ENCODE results near the gene KIF2C. TPM values are rescaled to one million over a fixed set of nuclear protein-coding genes. Genes with fewer than 3 reads are reported as not detected.
A peak's percentile ranks its signal among the peaks of the same experiment; 100 is the strongest.
"Not testable (repeated sequence)": the region's sequence is repeated elsewhere in the genome, so short reads cannot be mapped to it uniquely, and the experiment has no call there.

KIF2C gene
- total RNA-seq, 1 donor from 2014 or later: 88.7 TPM

DNA sequence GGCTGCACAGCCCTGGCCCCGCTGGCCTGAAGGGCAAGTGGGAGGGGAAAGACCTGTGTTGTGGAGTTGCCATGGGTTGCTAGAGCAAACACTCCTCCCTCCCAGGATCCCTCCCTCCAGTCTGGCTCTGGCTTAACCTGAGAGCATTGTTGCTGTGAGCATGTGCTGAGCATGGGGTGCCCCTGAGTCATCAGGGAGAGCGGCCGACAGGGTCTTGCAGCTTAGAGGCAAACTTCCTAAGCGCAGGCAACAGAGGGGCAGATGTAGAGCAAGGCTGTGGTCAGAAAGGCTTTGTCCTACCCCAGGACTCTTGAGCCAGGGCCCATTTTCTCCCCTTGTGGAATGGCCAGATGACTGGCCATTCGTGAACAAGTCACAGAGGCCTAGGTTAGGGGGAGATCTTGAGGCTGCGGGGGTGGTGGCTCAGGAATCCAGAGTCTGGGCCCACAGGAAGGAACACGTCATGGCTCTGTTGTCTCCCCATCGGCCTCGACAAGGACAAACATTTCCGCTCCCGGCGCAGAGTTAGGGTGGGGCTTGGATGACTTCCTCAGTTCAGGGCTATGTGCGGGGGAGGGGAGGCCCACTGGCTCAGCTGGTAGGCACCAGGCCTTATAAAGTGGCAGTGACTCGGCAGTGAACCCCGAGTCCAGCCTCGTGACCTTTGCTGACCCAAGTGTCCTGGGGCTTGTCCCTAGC is 67.9 kb downstream of the KIF2C start:
- Mint-ChIP-seq H3K36me3 (ENCODE audit: low read depth) (peaks cover 9% of the 10 kb centered on the region), H3K27ac (ENCODE audit: unreplicated experiment) (peak overlapping the region; percentile 100), H3K4me1 (peaks cover 57% of the 10 kb centered on the region), H3K9me3 (no peaks in the 10 kb centered on the region), H3K27me3 (ENCODE audit: low read depth) (no peaks in the 10 kb centered on the region), H3K4me3 (peak overlapping the region; percentile 73)
- TF ChIP-seq, protein P1, sequence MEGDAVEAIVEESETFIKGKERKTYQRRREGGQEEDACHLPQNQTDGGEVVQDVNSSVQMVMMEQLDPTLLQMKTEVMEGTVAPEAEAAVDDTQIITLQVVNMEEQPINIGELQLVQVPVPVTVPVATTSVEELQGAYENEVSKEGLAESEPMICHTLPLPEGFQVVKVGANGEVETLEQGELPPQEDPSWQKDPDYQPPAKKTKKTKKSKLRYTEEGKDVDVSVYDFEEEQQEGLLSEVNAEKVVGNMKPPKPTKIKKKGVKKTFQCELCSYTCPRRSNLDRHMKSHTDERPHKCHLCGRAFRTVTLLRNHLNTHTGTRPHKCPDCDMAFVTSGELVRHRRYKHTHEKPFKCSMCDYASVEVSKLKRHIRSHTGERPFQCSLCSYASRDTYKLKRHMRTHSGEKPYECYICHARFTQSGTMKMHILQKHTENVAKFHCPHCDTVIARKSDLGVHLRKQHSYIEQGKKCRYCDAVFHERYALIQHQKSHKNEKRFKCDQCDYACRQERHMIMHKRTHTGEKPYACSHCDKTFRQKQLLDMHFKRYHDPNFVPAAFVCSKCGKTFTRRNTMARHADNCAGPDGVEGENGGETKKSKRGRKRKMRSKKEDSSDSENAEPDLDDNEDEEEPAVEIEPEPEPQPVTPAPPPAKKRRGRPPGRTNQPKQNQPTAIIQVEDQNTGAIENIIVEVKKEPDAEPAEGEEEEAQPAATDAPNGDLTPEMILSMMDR (conservative IDR thresholded peaks at IDR 0.05): no peak
- peak; percentile 51 for DNase-seq (ENCODE audit: low read depth, low spot score)

DNA sequence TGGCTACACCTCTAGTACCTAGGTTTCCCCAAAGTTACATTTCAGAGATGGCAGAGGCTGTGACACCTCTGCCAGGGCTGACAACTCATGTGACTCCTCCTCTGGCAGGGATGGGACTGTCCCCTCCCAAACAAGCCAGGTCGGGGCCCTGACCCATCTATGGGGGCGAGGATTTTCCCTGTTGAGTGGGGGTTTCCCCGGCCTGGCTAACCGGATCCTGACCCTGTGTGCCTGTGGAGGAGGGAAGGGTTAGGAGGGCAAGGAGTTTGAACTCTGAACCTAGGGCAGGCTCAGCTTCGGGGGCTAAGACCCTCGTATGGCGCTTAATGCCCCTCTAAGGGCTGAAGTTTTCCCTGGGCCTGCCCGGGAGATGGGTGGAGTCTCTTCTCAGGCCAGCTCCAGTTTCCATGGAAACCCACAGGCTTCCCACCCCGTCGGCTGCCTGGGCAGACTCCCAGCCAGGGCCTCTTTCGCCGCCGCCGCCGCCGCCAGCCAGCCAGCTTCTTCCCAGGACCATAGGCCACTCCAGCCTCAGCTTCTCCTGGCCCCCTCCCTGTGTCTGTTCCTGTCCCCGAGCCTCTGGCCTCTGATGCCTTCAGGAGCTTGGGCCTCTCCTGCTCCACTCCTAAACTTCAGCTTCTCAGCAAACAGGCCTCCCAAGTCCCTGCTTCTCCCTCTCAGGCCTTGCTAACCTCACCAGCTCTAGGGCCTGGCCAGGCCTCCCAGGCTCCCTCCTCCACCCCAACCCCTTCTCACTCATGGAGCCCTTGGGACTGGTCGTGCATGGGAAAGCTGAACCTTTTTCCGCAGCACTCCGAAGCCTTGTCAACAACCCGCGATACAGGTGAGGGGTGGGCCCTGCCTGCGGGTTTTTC is 68.7 kb downstream of the KIF2C start, which contains the start of gene BTBD19:
Gene BTBD19 (plus strand): TSS at position 461 of the 875 bp plus-strand sequence. CDS start 298 bp downstream, at position 759.
- H3K36me3 Mint-ChIP-seq (ENCODE audit: low read depth): peaks cover 7% of the 10 kb centered on the region
- no peaks in the 10 kb centered on the region for H3K9me3 Mint-ChIP-seq
- peaks cover 49% of the 10 kb centered on the region for H3K4me1 Mint-ChIP-seq
- peak within 1 kb of the TSS; percentile 100 for H3K27ac Mint-ChIP-seq (ENCODE audit: unreplicated experiment)
- H3K4me3 Mint-ChIP-seq: peak within 1 kb of the TSS; percentile 73
- DNase-seq (ENCODE audit: low read depth, low spot score): peak; percentile 70
- TF ChIP-seq, protein P1 (conservative IDR thresholded peaks at IDR 0.05): no peak
- no peaks in the 10 kb centered on the region for H3K27me3 Mint-ChIP-seq (ENCODE audit: low read depth)

DNA sequence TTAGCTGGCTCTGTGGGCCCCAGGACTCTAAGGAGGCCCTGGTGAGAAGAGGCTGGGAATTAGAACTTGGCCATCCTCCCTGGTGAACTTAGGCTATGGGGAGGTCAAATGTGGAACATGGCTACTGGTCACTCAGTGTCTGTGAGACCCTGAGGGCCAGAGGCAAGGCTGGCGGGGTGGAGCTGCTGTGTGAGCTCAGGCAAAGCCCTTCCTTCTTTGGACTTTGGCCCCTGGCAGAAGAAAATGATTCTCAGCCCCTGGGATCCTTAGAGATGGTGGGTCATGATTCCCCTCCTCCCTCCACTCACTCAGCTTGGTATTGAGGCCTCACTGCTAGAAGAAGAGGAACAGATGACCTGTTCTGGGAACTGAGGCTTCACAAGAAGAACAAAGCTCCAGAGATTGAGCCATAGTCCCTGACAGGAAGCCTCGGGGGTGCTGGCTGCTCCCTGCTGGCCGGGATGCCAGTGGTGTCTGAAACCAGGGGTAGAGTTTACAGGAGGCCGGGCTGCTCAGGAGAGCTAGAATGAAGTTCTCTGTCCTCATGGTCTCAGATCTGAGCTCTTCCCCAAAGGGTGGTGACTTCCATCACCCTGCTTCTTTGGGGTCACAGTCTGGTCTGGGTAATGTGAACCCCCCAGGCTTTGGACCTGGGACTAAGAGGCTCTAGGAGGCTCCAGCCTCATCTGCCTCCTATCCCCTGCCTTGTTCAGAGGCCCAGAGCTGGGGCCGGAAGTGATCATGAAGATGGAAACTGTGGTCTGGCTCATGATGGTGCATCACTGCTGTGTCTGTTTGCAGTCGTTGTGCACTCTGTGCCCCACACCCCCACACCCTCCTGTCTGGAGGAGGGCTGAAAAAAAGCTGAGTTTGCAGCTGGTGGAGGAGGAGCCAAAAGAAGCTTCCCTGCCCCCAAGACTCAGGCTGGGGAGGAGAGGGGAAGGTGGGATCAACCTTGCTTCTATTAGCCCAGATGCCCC is 69.6 kb downstream of the KIF2C start:
- H3K36me3 Mint-ChIP-seq (ENCODE audit: low read depth): peaks cover 6% of the 10 kb centered on the region
- peak overlapping the region; percentile 73 for H3K4me3 Mint-ChIP-seq
- no peak for DNase-seq (ENCODE audit: low read depth, low spot score)
- H3K27ac Mint-ChIP-seq (ENCODE audit: unreplicated experiment): peak overlapping the region; percentile 100
- H3K9me3 Mint-ChIP-seq: no peaks in the 10 kb centered on the region
- no peaks in the 10 kb centered on the region for H3K27me3 Mint-ChIP-seq (ENCODE audit: low read depth)
- H3K4me1 Mint-ChIP-seq: peaks cover 48% of the 10 kb centered on the region
- TF ChIP-seq, protein P1 (conservative IDR thresholded peaks at IDR 0.05): no peak

DNA sequence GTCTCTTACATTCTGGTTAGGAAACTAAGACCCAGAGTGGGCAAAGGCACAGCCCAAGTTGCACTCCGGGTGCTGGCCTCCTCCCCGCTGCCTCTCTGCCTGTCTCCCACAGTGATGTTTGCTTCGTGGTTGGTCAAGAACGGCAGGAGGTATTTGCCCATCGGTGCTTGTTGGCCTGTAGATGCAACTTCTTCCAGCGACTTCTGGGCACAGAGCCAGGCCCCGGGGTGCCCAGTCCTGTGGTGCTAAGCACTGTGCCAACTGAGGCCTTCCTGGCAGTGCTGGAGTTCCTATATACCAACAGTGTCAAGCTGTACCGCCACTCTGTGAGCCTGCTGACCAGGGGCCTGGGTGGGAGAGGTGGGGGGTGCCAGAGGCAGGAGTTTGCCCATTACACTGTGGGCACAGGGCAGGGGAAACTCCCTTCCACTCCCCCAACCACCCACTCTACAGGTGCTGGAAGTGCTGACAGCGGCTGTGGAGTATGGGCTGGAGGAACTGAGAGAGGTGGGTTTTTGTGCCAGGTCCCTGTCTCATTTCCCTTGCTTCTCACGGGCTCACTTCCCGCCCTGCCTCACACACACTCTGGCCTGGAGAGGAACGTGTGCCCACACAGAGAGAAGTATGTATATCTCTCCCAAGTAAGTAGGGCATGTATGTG is 70.6 kb downstream of the KIF2C start:
- no peaks in the 10 kb centered on the region for H3K27me3 Mint-ChIP-seq (ENCODE audit: low read depth)
- no peaks in the 10 kb centered on the region for H3K9me3 Mint-ChIP-seq
- H3K27ac Mint-ChIP-seq (ENCODE audit: unreplicated experiment): no peak overlapping the region
- H3K4me3 Mint-ChIP-seq: no peak overlapping the region
- H3K4me1 Mint-ChIP-seq: peaks cover 53% of the 10 kb centered on the region
- no peak for DNase-seq (ENCODE audit: low read depth, low spot score)
- H3K36me3 Mint-ChIP-seq (ENCODE audit: low read depth): peaks cover 8% of the 10 kb centered on the region
- TF ChIP-seq, protein P1 (conservative IDR thresholded peaks at IDR 0.05): no peak

DNA sequence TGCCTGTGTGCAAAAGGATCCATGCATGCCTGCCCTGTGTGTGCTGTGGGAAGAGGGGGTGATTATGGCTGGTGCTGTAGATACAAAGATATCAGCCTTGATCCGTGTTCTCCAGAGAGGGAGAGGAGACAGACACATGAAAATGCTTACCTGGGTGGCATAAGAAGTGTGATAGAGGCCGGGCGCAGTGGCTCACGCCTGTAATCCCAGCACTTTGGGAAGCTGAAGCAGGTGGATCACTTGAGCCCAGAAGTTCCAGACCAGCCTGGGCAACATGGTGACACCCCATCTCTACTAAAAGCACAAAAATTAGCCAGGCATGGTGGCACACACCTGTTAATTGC is 71.1 kb downstream of the KIF2C start:
- not testable (repeated sequence) for H3K27me3 Mint-ChIP-seq (ENCODE audit: low read depth); H3K4me3 Mint-ChIP-seq; H3K36me3 Mint-ChIP-seq (ENCODE audit: low read depth); H3K27ac Mint-ChIP-seq (ENCODE audit: unreplicated experiment); H3K9me3 Mint-ChIP-seq; DNase-seq (ENCODE audit: low read depth, low spot score)
- H3K4me1 Mint-ChIP-seq: peaks cover 54% of the 10 kb centered on the region

Data from neural crest cell (in vitro differentiated cells).